GM19438 (cell line): ENCODE results near the gene CRYGD.
A peak's percentile ranks its signal among the peaks of the same experiment; 100 is the strongest.

Source experiments
- ATAC-seq: cut with Tn5 transposase; IDR thresholded peaks from one replicate; pipeline ENCODE4 v1.9.1; 2021; ENCODE audit warnings: low read depth; ENCODE audit not compliant: unreplicated experiment

CRYGD gene

GRCh38 chr2:208092093-208092832, 32.1 kb downstream of the CRYGD start:
- no peak for ATAC-seq

DNA sequence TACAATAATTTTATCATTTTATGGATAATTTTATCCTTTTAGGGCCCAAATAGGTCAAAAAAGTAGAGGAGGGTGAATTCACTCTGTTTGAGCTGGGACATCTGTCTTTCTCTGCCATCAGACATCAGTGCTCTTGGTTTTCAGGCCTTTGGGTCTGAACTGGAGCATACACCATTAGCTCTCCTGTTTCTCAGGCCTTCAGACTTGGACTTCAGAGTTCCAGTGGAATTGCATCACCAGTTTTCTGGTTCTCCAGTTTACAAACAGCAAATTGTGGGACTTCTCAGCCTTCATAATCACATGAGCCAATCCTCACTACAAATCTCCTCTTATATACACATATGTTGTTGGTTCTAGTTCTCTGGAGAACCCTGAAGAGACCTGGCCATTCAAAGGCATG, 33.9 kb downstream of the CRYGD start:
- ATAC-seq, result no peak

- no peak for ATAC-seq
Observed at GRCh38 chr2:208086029-208086428, 38.3 kb downstream of the CRYGD start.

GRCh38 chr2:208083807-208084206, 40.5 kb downstream of the CRYGD start:
- ATAC-seq, result no peak

GRCh38 chr2:208077276-208077675, 47.0 kb downstream of the CRYGD start:
- no peak for ATAC-seq

GRCh38 chr2:208074610-208075356, 49.5 kb downstream of the CRYGD start:
- ATAC-seq, result no peak

DNA sequence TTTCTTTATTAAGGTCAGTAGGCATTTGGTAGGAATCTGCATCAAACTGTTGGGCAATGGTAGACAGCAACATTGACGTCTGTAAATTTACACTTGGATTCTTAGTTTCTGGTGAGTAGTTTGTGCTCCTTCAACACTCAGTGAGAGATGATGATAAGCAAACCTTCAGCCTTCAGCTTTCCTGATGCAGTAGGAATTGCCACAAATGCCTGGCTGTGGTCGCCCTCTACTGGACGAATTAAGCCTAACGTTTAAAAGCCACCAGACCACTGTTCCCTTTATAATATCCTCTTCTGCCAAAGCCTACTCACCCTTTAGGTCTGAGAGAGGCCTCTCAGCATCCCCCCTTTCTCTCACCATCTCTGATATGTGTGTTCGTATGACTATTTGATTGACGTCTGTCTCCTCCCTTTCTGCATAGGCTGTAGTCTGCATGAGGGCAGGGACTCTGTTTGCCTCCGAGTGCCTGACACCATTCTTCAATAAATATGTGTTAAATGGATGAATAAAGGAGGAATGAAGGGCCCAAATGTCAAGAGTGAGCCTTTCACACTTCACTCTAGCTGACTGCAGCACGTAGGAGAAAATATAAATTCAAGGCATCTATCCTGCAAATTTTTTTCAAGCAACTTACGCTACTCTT, 52.0 kb downstream of the CRYGD start:
- peak; percentile 86 for ATAC-seq
